GM18511 (cell line): ENCODE data around the gene CXCL14.

Experiments
- ATAC-seq: cut with Tn5 transposase; IDR thresholded peaks from one replicate; pipeline ENCODE4 v1.9.1; 2021; ENCODE audit warnings: mild to moderate bottlenecking, moderate library complexity; ENCODE audit not compliant: unreplicated experiment

The CXCL14 gene, protein sequence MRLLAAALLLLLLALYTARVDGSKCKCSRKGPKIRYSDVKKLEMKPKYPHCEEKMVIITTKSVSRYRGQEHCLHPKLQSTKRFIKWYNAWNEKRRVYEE

GRCh38 chr5:135578685-135579341 lies at the start of gene CXCL14:
Gene CXCL14 (minus strand): TSS chr5:135578991. CDS start chr5:135578778, 213 bp downstream.
- no peak for ATAC-seq

- no peak for ATAC-seq
Observed at GRCh38 chr5:135626636-135627035, 47.8 kb upstream of the CXCL14 start.

DNA sequence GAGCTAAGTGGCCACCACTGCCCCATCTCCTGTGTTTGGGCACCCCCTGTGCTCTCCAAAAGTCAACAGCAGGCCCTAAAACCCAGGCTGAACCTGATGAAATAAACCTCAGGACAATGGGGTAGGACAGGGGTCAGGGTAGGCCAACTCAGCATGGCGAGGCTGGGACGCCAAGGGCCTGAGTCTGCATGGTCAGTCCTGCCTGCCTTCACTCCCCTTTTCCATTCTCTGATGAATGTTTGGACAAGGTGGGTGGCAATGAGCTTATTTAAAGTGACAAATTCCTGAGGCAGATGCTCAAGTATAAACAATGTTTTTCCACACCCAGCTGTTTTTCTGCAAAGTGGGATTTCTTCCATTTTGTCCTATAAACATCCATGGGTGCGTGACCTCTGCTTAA lies 47.2 kb upstream of the CXCL14 start:
- no peak for ATAC-seq

DNA sequence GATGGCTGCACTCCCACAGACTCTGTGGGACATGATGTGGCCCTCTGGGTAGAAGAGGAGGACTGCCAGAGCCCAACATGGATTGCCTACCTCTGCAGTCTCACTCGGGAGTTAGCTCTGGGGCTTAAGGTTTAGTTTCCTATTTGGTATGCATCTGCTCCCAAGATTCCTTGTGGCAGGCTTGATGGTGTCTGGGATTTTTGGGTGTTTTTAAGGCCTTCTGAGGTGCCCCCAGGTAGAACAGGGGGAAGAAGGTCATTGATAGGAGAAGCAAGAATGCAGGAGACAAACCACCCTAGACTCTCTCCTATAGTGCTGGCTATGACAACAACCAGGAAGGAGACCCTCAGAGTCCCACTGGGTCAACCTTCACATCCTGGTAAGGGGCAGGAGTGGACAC lies 46.7 kb upstream of the CXCL14 start:
- ATAC-seq, result no peak

GRCh38 chr5:135625061-135625460 lies 46.3 kb upstream of the CXCL14 start:
- ATAC-seq, result no peak

- ATAC-seq, result no peak
Observed at GRCh38 chr5:135623186-135623715, 44.5 kb upstream of the CXCL14 start.

GRCh38 chr5:135615581-135616260 lies 36.9 kb upstream of the CXCL14 start:
- ATAC-seq, result no peak

- ATAC-seq, result no peak
Observed at GRCh38 chr5:135615171-135615570, 36.4 kb upstream of the CXCL14 start.

- ATAC-seq, result no peak
Observed at GRCh38 chr5:135609981-135610380, 31.2 kb upstream of the CXCL14 start.

DNA sequence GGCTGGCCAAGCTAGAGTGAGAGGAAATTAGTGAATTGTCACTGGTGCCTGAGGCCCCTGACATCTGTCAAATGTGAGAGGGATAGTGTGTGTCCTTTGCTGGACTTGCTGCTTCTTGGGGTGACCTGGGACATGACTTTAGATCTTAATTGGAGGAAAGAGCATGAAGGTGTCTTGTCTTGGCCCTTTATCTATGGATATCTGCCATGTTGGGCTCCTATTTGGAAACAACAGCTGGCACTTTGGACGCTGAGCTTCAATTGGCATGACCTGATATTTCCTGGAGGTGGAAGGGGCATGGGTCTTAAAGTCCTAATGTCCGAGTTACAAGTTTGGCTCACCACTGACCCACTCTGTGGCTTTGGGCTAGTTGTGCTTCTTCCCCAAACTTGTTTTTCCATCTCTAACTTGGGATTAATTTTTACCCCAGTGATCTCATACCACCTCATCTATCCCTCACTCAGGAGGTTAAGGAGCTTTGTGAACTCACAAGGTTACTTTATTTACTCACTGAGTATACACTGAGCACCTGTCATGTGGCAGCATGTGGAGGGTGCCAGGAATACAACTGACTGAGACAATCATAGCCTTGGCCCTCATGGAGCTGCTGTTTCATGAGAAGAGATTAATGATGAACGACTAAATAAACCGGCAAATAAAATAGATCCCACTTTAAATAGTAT lies 30.1 kb upstream of the CXCL14 start:
- ATAC-seq, result no peak

DNA sequence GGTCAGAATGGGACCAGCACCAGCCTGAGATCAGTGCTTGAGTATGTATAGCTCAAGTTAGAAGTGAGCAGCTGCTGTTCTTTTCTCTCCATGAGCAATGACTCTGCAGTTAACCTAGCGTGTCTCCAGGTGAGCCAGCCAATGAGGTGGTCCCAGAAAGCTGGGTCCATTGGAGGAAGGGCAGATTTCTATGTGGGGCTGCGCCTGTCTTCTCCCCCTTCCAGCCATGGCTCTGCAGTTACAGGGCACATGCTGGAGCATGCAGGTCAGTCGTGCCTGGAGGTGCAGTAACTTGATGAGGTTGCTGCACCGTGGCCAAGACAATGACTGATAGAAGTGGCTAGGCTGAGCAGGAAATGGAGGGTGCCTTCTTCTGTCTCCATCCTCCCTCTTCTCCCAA lies 29.6 kb upstream of the CXCL14 start:
- no peak for ATAC-seq

GRCh38 chr5:135606431-135606830 lies 27.6 kb upstream of the CXCL14 start:
- no peak for ATAC-seq

DNA sequence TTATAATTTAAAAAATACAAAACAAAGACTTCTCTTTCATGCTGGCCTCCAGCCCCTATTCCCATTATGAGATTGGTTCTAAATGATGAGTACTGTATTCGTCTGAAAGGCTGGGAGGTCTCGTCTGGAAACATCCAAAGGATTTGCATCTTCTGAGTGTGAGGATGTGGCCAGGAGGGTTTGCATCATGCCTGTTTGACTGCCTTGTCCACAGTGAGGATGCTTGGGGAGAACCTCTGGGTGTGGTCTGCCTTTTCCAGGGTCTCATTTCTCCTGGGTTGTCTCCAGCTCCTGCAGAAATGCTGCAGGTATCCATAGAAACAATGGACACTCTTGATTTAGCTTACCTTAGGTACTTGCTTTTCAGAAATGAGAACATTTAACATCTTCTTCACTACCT lies 26.4 kb upstream of the CXCL14 start:
- ATAC-seq, result no peak

DNA sequence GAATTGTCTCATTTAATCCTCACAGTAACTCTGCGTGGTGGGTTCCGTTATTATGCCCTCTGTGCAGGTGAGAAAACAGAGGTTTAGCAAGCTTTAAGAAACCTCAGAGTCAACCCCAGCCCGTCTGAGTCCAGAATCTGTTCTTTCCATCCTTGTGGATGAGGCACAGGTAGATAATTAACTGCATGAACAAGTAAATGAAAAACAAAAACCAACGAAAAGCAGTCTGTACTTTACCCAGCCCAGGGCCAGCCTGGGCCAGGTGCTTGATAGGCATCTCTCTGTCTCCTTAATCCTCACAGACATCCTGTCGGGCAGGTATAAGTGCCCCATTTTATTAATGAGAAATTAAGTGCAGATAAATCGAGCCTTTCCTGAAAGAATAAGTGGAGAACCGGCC lies 25.3 kb upstream of the CXCL14 start:
- ATAC-seq, result no peak

GRCh38 chr5:135602882-135603721 lies 24.3 kb upstream of the CXCL14 start:
- no peak for ATAC-seq

GRCh38 chr5:135601466-135601865 lies 22.7 kb upstream of the CXCL14 start:
- no peak for ATAC-seq

GRCh38 chr5:135600971-135601381 lies 22.2 kb upstream of the CXCL14 start:
- ATAC-seq, result no peak

DNA sequence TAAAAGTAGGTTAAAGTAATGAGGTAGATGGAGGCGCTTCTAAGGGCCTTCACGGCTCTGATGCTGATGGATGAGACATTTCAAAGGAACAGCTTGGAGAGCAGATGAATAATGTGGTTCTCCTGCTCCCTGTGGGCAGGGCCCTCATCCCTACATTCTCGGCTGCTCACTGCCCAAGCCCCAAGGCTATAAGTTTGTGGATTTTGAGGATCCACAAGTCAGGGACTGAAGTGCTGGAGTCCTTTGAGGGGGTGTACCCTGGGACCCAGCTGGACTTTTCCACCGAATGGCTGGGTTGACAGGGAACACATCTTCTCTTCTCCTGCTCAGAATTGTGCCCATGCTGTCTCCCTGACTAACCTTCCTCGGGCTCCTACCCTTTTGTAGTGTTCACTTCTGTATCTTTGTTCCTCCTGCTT lies 21.4 kb upstream of the CXCL14 start:
- ATAC-seq, result no peak

GRCh38 chr5:135599421-135600151 lies 20.8 kb upstream of the CXCL14 start:
- ATAC-seq, result no peak
